Vagina (tissue), 2 donors: ENCODE results near the gene CD63.

ENCODE experiments used
- POLR2AphosphoS5 ChIP-seq, 2 donors: sonication (generic); formaldehyde crosslinking; IDR thresholded peaks; one replicate each; pipeline ENCODE4 v1.9.0; 2017; ENCODE audit warnings: antibody characterized with exemption in 2 of 2, mild to moderate bottlenecking in 2 of 2, low read depth in 1 of 2; ENCODE audit not compliant: insufficient read depth in 1 of 2
- TF ChIP-seq, protein P1 (sequence below), 3 experiments: fragments of 450-650 bp in 2 of 3; fragments of 200-600 bp in 1 of 3; sonication (generic) in 1 of 3; IDR thresholded peaks; one replicate each; pipeline ENCODE4 v1.5.1; 2017 to 2019; ENCODE audit warnings: antibody characterized with exemption in 3 of 3, mild to moderate bottlenecking in 2 of 3, moderate library complexity in 2 of 3

DNA sequence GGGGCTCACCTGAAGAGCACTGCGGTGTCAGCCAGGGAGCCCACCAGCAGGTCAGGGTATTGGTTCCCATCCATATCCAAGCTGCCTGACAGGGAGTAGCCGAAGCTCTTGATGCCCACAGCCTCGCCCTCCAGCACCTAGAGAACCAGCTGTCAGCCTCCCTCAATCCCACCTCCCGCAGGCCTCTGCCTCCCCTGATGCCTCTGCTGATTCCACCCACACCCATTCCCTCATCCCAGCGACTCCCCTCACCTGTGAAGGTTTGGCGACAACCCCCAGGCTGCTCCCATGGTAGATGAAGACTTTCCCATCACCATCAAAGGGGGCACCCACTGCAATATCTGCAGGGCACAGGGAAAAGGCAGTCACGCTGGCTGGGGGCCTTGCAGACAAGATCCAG, 31.1 kb downstream of the CD63 start:
- no peak for TF ChIP-seq POLR2AphosphoS5 (IDR thresholded peaks at IDR 0.05; ENCODE audit: insufficient read depth in 1 of 2, low read depth in 1 of 2)
- TF ChIP-seq, protein P1, sequence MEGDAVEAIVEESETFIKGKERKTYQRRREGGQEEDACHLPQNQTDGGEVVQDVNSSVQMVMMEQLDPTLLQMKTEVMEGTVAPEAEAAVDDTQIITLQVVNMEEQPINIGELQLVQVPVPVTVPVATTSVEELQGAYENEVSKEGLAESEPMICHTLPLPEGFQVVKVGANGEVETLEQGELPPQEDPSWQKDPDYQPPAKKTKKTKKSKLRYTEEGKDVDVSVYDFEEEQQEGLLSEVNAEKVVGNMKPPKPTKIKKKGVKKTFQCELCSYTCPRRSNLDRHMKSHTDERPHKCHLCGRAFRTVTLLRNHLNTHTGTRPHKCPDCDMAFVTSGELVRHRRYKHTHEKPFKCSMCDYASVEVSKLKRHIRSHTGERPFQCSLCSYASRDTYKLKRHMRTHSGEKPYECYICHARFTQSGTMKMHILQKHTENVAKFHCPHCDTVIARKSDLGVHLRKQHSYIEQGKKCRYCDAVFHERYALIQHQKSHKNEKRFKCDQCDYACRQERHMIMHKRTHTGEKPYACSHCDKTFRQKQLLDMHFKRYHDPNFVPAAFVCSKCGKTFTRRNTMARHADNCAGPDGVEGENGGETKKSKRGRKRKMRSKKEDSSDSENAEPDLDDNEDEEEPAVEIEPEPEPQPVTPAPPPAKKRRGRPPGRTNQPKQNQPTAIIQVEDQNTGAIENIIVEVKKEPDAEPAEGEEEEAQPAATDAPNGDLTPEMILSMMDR (IDR thresholded peaks at IDR 0.05): no peak
